ENCODE results near the gene IL1RAP.
A peak's percentile ranks its signal among the peaks of the same experiment; 100 is the strongest.

Gene IL1RAP

GRCh38 chr3:190620886-190621608 is 107.2 kb downstream of the IL1RAP start:
- no peak for TF ChIP-seq CTCF (IDR thresholded peaks at IDR 0.05; ENCODE audit: control insufficient read depth, extremely low read depth, insufficient read depth)
- no peak for DNase-seq (ENCODE audit: low read depth)
- H3K4me3 ChIP-seq (ENCODE audit: low read depth, low read length), result no peak overlapping the region

- no peak for TF ChIP-seq CTCF (IDR thresholded peaks at IDR 0.05; ENCODE audit: control insufficient read depth, extremely low read depth, insufficient read depth)
- H3K4me3 ChIP-seq (ENCODE audit: low read depth, low read length), result no peak overlapping the region
- DNase-seq (ENCODE audit: low read depth), result no peak
These were observed 108.0 kb downstream of the IL1RAP start for GRCh38 chr3:190621927-190622326.

GRCh38 chr3:190624282-190624681 is 110.4 kb downstream of the IL1RAP start:
- H3K4me3 ChIP-seq (ENCODE audit: low read depth, low read length), result no peak overlapping the region
- TF ChIP-seq CTCF (IDR thresholded peaks at IDR 0.05; ENCODE audit: control insufficient read depth, extremely low read depth, insufficient read depth), result no peak

GRCh38 chr3:190626951-190627620 is 113.2 kb downstream of the IL1RAP start:
- peak; percentile 21 for DNase-seq (ENCODE audit: low read depth)
- no peak overlapping the region for H3K4me3 ChIP-seq (ENCODE audit: low read depth, low read length)
- no peak for TF ChIP-seq CTCF (IDR thresholded peaks at IDR 0.05; ENCODE audit: control insufficient read depth, extremely low read depth, insufficient read depth)

More at GRCh38 chr3:190624282-190624681, 110.4 kb downstream of the IL1RAP start:
- no peak for DNase-seq (ENCODE audit: low read depth)

GRCh38 chr3:190629088-190629487 is 115.2 kb downstream of the IL1RAP start:
- no peak for TF ChIP-seq CTCF (IDR thresholded peaks at IDR 0.05; ENCODE audit: control insufficient read depth, extremely low read depth, insufficient read depth)
- H3K4me3 ChIP-seq (ENCODE audit: low read depth, low read length), result no peak overlapping the region
- no peak for DNase-seq (ENCODE audit: low read depth)

GRCh38 chr3:190631295-190631694 is 117.4 kb downstream of the IL1RAP start:
- no peak for TF ChIP-seq CTCF (IDR thresholded peaks at IDR 0.05; ENCODE audit: control insufficient read depth, extremely low read depth, insufficient read depth)
- H3K4me3 ChIP-seq (ENCODE audit: low read depth, low read length), result no peak overlapping the region
- no peak for DNase-seq (ENCODE audit: low read depth)

Data from LNCaP clone FGC (cell line).